Lower lobe of right lung (tissue), 2 donors: ENCODE results near the gene PRG3. TPM values are rescaled to one million over a fixed set of nuclear protein-coding genes. Genes with fewer than 3 reads are reported as not detected.
"Not testable (repeated sequence)": the region's sequence is repeated elsewhere in the genome, so short reads cannot be mapped to it uniquely, and the experiment has no call there.

ENCODE experiments used
- ATAC-seq, 2 donors: fragments of 200-7000 bp; cut with Tn5 transposase; one replicate each; pipeline ENCODE4 v1.9.1; 2020 to 2022; ENCODE audit warnings: mild to moderate bottlenecking in 2 of 2, moderate library complexity in 2 of 2
- DNase-seq: peaks from one replicate; pipeline ENCODE4 v3.0.0-alpha.2; 2020
- H3K27ac ChIP-seq: fragments of 200-600 bp; one replicate; pipeline ENCODE4 v1.8.0; 2022
- H3K27me3 ChIP-seq: fragments of 200-600 bp; one replicate; pipeline ENCODE4 v1.8.0; 2022; ENCODE audit warnings: low read depth
- H3K36me3 ChIP-seq: fragments of 200-600 bp; one replicate; pipeline ENCODE4 v1.8.0; 2022; ENCODE audit warnings: mild to moderate bottlenecking
- H3K4me1 ChIP-seq: fragments of 200-600 bp; one replicate; pipeline ENCODE4 v1.8.0; 2022
- H3K4me3 ChIP-seq: fragments of 200-600 bp; one replicate; pipeline ENCODE4 v1.8.0; 2022; ENCODE audit warnings: mild to moderate bottlenecking
- H3K9me3 ChIP-seq: fragments of 200-600 bp; one replicate; pipeline ENCODE4 v1.8.0; 2022
- CTCF ChIP-seq: fragments of 200-600 bp; IDR thresholded peaks from one replicate; pipeline ENCODE4 v1.8.0; 2022; ENCODE audit warnings: antibody characterized with exemption, mild to moderate bottlenecking
- intact Hi-C: fragments of 100-400 bp; cut with DNase I; formaldehyde crosslinking; loops from one replicate; pipeline ENCODE4 v1.11.0; 2022
- total RNA-seq: library from RNA; stranded (reverse); fragmentation: NEBNext Ultra II Directional; extraction: Animal tissue kit (Norgen Biotek cat#: 25700); gene quantifications from one replicate; pipeline ENCODE4 v1.2.1, GENCODE V29; 2021
- donor health status: DM: no; HTN: yes; CAD: no; lungs with severe emphysema.

PRG3 gene
- total RNA-seq, 1 donor from 2014 or later, result not detected

DNA sequence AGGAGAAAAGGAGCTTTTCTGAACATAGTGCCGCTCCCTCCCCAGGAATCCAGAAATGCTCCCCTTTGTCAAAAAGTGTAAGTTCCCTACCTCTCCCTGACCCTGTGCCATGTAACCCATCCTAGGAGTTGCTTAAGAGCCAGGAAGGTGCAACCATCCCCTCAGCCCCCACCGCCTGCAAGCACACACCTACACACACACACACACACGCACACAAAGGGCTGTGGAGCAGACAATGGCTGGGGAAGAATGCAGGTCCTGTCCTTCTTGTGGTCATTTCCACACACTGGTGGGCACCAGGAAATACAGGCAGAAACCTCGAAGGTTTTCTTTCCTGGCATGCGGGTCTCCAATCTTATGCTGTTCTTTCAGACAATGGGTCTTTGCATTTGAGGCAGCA is 41.6 kb downstream of the PRG3 start:
- no peak overlapping the region for H3K27ac ChIP-seq
- intact Hi-C loops, result no loop called here
- no peaks in the 10 kb centered on the region for H3K27me3 ChIP-seq
- H3K4me3 ChIP-seq, result no peak overlapping the region
- DNase-seq (no peak), ATAC-seq (no peak)
- TF ChIP-seq CTCF, result no peak
- H3K9me3 ChIP-seq, result no peaks in the 10 kb centered on the region
- H3K36me3 ChIP-seq, result no peaks in the 10 kb centered on the region
- H3K4me1 ChIP-seq, result peaks cover 14% of the 10 kb centered on the region

DNA sequence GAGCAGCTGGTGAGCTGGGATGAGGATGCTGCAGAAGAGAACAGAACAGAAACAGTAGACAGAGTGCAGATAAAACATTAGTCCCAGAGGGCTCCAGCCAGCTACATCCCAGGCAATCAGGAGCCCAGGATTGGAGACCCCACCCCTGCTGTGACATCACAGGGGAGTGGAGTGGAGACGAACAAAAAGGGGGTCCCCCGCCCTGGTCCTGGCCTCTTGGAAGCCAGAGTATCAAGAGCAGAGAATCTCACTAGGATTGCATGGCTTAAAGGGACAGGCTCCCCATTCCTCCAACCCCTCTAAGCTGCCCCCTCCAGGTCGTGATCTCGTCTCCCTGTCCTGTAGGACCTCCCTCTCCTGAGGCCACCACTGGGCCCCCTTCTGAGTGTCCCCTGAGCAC is 42.8 kb downstream of the PRG3 start, which contains the start of gene P2RX3:
TSS of gene P2RX3 (plus strand) at position 211 of the 400 bp plus-strand sequence. CDS start 199 bp downstream, outside the sequence.
- Histone ChIP-seq H3K9me3 (no peaks in the 10 kb centered on the region), H3K27me3 (no peaks in the 10 kb centered on the region), H3K27ac (no peak within 1 kb of the TSS), H3K4me1 (peaks cover 20% of the 10 kb centered on the region), H3K36me3 (peaks cover 8% of the 10 kb centered on the region), H3K4me3 (no peak within 1 kb of the TSS)
- TF ChIP-seq CTCF, result no peak
- ATAC-seq (no peak), DNase-seq (no peak)
- intact Hi-C loops, result no loop called here

DNA sequence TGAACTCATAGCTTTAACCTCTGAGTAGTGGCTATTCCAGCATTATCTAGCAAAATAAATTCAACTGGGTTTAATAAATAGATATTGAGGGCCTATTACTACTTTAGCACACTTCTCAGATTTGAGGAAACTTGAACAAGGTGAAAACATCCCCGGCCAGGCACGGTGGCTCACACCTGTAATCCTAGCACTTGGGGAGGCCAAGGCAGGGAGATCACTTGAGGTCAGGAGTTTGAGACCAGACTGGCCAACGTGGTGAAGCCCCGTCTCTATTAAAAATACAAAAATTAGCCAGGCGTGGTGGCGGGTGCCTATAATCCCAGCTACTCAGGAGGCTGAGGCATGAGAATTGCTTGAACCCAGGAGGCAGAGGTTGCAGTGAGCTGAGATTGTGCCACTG is 44.1 kb downstream of the PRG3 start:
- H3K4me3 ChIP-seq, intact Hi-C loops, DNase-seq, H3K27ac ChIP-seq, H3K27me3 ChIP-seq, ATAC-seq, H3K9me3 ChIP-seq: not testable (repeated sequence)
- peaks cover 21% of the 10 kb centered on the region for H3K36me3 ChIP-seq
- H3K4me1 ChIP-seq, result peaks cover 20% of the 10 kb centered on the region

GRCh38 chr11:57336111-57336666 is 44.8 kb downstream of the PRG3 start:
- H3K36me3 ChIP-seq, result peaks cover 28% of the 10 kb centered on the region
- DNase-seq (no peak), ATAC-seq (peak; percentile 2 to 13)
- TF ChIP-seq CTCF, result no peak
- H3K4me1 ChIP-seq, result peaks cover 20% of the 10 kb centered on the region
- intact Hi-C loops, result no loop called here
- no peaks in the 10 kb centered on the region for H3K27me3 ChIP-seq
- H3K27ac ChIP-seq, result peak overlapping the region; percentile 91
- H3K4me3 ChIP-seq, result peak overlapping the region; percentile 93
- no peaks in the 10 kb centered on the region for H3K9me3 ChIP-seq

- DNase-seq, result peak; percentile 94
- Histone ChIP-seq H3K4me3 (peak within 1 kb of the TSS; percentile 93), H3K27ac (peak within 1 kb of the TSS; percentile 91), H3K36me3 (peaks cover 35% of the 10 kb centered on the region), H3K27me3 (no peaks in the 10 kb centered on the region), H3K9me3 (no peaks in the 10 kb centered on the region), H3K4me1 (peaks cover 20% of the 10 kb centered on the region)
- no peak for TF ChIP-seq CTCF
- ATAC-seq, result peak; percentile 97 to 99
- intact Hi-C loops, result no loop called here
Measured at GRCh38 chr11:57335343-57336110, 45.4 kb downstream of the PRG3 start, which contains the start of gene SSRP1. Gene SSRP1, minus strand, starts transcription at chr11:57335892. Its CDS starts 771 bp downstream, at chr11:57335121.

GRCh38 chr11:57335023-57335342 is 46.0 kb downstream of the PRG3 start:
- Histone ChIP-seq H3K9me3 (no peaks in the 10 kb centered on the region), H3K4me1 (peaks cover 20% of the 10 kb centered on the region), H3K4me3 (peak overlapping the region; percentile 93), H3K27ac (peak overlapping the region; percentile 91), H3K36me3 (peaks cover 40% of the 10 kb centered on the region), H3K27me3 (no peaks in the 10 kb centered on the region)
- no peak for DNase-seq
- no peak for ATAC-seq
- intact Hi-C loops, result no loop called here
- TF ChIP-seq CTCF, result no peak
